Measurements from ENCODE around the gene GPR26.

DNA sequence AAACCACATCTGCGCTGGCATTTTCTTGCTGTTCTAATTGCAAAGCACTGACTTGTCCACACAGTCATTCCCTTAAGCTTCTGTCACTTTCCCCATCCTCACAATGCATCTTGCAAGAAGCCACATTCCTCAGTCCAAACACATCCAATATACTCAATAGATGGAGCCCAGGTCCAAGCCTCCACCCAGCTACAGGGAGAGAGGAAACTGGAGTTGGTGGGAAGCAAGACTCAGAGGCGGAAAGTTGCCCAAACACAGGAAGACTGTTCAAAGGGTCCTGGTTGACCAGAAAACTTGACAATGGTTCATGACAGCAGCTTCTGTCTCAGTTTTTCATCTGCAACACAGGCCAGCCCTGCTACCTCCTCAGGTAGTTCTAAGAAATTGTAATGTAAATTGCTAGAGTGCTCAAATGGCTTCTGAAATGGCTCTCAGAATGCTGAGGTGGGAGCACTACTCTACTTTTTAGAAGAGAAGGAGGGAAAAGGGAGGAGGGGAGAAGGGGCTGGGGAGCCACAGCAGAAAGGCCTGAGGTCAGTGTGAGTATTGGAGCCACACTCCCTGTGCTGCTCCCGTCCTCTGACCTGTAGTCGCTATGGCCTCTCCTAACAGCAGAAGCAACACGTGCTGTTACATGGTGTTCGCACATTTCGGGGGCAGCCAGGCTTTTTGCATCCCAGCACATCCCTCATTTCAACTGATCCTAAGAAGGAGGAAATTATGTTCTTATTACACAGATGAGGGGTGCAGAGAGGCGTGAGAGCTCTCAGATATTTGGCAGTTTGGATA lies 46.9 kb upstream of the GPR26 start:
- TF ChIP-seq POLR2A (IDR thresholded peaks at IDR 0.05) (no peak), POLR2AphosphoS5 (IDR thresholded peaks at IDR 0.05) (no peak), EP300 (IDR thresholded peaks at IDR 0.05) (no peak)
- TF ChIP-seq, protein P1, sequence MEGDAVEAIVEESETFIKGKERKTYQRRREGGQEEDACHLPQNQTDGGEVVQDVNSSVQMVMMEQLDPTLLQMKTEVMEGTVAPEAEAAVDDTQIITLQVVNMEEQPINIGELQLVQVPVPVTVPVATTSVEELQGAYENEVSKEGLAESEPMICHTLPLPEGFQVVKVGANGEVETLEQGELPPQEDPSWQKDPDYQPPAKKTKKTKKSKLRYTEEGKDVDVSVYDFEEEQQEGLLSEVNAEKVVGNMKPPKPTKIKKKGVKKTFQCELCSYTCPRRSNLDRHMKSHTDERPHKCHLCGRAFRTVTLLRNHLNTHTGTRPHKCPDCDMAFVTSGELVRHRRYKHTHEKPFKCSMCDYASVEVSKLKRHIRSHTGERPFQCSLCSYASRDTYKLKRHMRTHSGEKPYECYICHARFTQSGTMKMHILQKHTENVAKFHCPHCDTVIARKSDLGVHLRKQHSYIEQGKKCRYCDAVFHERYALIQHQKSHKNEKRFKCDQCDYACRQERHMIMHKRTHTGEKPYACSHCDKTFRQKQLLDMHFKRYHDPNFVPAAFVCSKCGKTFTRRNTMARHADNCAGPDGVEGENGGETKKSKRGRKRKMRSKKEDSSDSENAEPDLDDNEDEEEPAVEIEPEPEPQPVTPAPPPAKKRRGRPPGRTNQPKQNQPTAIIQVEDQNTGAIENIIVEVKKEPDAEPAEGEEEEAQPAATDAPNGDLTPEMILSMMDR (IDR thresholded peaks at IDR 0.05), result no peak

All from suprapubic skin (tissue), 4 donors.